ENCODE measurements around the gene NCKAP5.

GRCh38 chr2:132860220-132860619 lies 708.0 kb downstream of the NCKAP5 start:
- TF ChIP-seq NKRF (IDR thresholded peaks at IDR 0.05; ENCODE audit: borderline replicate concordance) (no peak), POLR2A (conservative IDR thresholded peaks at IDR 0.05) (no peak), TARDBP (IDR thresholded peaks at IDR 0.05) (no peak), KLF6 (CRISPR knock-in tag; IDR thresholded peaks at IDR 0.05; ENCODE audit: borderline replicate concordance) (no peak), CTCF (IDR thresholded peaks at IDR 0.05 in 2 of 3, conservative IDR thresholded peaks at IDR 0.05 in 1 of 3; ENCODE audit: insufficient read depth in 2 of 3, low read depth in 1 of 3, low read length in 3 of 3) (no peak), NFIC (IDR thresholded peaks at IDR 0.05) (no peak), HNRNPH1 (optimal IDR thresholded peaks at IDR 0.05; ENCODE audit: low read depth, low read length) (no peak), ESRRA (IDR thresholded peaks at IDR 0.05; ENCODE audit: borderline replicate concordance, low read depth) (no peak), KAT7 (CRISPR knock-in tag; IDR thresholded peaks at IDR 0.05; ENCODE audit: borderline replicate concordance) (no peak), ZNF644 (tag; IDR thresholded peaks at IDR 0.05; ENCODE audit: low read depth) (no peak), ZNF274 (IDR thresholded peaks at IDR 0.05; ENCODE audit: borderline replicate concordance, low read depth, low read length) (no peak), NR2C2 (CRISPR knock-in tag; IDR thresholded peaks at IDR 0.05) (no peak), NR2C2 (tag; IDR thresholded peaks at IDR 0.05) (no peak), XRCC5 (IDR thresholded peaks at IDR 0.05; ENCODE audit: low read depth, low read length) (no peak)

All from K562 (cell line).